HG02852 (cell line): Measurements from ENCODE around the gene ATP2C1.

ENCODE experiments used
- ATAC-seq: cut with Tn5 transposase; IDR thresholded peaks from one replicate; pipeline ENCODE4 v1.9.1; 2021; ENCODE audit warnings: mild to moderate bottlenecking, moderate library complexity; ENCODE audit not compliant: unreplicated experiment

ATP2C1 gene

GRCh38 chr3:130895690-130896488 lies 2.0 kb downstream of the ATP2C1 start:
- no peak for ATAC-seq

- no peak for ATAC-seq
Observed at GRCh38 chr3:130897316-130897715, 3.4 kb downstream of the ATP2C1 start.

DNA sequence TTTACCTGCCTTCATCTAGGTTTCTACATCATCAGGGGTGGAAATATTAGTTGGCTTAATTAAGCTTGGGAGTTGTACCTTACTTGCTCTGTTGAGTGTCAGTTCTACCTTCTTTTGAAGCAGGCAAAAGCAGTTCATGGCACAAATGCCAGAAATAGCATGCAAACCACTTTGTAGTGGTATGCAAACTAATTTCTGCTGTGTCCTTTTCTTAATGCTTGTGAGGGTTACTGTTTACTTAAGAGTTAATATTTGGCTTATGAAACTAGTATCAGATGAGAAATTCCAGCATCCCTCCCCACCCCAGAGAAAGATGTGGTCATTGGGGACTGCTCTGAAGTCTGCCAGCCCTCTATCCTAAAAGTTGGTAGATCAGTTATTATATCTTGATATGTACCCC lies 7.1 kb downstream of the ATP2C1 start:
- ATAC-seq = no peak

GRCh38 chr3:130901463-130902204 lies 7.8 kb downstream of the ATP2C1 start:
- ATAC-seq = no peak

DNA sequence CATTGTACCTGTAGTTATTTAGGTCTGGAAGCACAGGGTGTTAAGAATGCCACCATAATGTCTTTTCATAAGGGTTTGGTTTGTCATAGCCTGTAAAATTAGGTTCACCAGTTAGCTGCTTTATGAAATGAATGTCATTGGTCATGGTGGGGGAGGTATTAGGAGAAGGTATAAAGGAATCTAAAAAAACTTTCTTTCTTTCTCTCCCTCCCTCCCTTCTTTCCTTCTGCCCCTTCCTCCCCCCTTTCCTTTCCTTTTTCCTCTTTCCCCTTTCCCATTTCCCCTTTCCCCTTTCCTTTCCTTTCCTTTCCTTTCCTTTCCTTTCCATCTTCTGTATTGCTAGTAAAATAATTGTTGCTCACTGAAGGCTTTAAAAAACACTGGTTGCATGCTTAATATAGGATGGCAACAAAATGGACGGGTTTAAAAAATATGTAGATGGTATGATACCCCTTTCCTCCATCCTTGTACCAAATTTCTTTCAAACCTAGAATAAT lies 9.6 kb downstream of the ATP2C1 start:
- no peak for ATAC-seq

GRCh38 chr3:130904491-130904890 lies 10.6 kb downstream of the ATP2C1 start:
- ATAC-seq = no peak

DNA sequence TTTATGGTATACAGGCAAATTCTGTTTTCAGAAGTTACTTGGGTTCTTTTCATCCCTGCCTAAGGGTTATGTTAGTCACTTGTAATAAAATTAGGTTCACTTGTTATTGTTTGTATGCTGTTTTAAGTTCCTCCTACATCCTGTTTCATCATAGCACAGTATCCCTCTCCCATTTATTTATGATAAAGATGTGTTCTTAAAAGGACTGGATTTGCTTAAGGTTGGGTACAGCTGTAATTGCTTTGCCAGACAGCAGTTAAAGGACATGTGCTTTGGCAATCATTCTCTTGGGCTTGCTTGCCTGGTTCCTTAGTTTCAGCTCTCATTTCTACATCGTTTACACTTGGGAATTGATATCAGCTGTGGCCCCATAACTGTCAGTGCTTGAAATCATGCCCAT lies 11.7 kb downstream of the ATP2C1 start:
- ATAC-seq = no peak

DNA sequence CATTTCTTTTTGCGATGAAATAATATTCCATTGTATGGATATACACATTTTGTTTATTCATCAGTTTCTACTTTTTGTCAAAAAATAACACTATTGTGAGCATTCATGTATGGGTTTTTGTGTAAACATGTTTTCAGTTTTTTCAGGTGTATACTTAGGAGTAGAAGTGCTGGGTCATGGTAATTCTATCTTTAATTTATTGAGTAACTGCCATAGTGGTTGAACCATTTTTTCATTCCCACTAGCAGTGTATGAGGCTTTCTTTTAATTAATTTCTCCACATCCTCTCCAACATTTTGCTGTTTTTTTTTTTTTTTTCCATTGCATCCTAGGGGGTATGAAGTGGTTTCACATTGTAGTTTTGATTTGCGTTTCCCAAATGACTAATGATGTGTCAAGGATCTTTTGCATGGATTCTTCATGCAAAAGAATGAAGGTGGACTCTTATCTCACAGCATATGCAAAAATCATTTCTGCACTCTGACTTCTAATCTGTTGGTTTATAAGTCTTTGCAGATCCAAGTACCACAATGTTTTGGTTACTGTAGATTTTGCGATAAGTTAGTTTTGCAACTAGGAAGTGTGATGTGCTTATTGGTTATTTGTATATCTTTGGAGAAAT lies 12.6 kb downstream of the ATP2C1 start:
- no peak for ATAC-seq

- ATAC-seq = no peak
Observed at GRCh38 chr3:130907500-130907899, 13.6 kb downstream of the ATP2C1 start.

GRCh38 chr3:130907966-130908365 lies 14.1 kb downstream of the ATP2C1 start:
- peak; percentile 45 for ATAC-seq

DNA sequence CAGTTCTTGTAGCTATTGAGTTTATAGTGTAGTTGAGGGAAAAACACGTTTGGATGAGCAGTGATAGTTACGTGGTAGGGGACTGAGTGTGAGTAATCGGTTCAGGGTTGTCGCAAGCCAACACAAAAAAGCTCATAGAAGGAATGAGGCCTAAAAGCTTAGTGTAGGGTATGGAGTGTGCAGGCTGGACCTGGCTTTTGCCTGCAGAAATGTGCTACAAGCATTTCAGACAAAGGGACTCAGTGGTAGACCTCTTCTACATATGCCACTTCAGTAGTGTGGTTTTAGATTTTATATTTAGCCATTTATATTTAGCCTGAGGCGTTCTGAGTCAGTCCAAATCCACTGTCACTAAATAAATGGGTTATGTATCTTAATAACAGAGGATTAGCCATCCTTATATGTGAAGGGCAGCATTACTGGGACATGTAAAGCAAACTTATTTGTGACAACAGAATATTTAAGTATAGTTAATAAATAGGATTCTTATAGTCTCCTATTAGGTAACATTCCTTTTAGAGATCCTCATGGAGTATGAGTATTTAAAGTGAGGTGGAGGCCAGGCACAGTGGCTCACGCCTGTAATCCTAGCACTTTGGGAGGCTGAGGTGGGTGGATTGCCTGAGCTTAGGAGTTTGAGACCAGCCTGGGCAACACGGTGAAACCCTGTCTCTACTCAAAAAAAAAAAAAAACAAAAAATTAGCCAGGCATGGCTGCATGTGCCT lies 21.8 kb downstream of the ATP2C1 start:
- no peak for ATAC-seq

GRCh38 chr3:130916507-130917167 lies 22.8 kb downstream of the ATP2C1 start:
- peak; percentile 78 for ATAC-seq

GRCh38 chr3:130918328-130918727 lies 24.4 kb downstream of the ATP2C1 start:
- no peak for ATAC-seq

- ATAC-seq = no peak
Observed at GRCh38 chr3:130925628-130926027, 31.7 kb downstream of the ATP2C1 start.

DNA sequence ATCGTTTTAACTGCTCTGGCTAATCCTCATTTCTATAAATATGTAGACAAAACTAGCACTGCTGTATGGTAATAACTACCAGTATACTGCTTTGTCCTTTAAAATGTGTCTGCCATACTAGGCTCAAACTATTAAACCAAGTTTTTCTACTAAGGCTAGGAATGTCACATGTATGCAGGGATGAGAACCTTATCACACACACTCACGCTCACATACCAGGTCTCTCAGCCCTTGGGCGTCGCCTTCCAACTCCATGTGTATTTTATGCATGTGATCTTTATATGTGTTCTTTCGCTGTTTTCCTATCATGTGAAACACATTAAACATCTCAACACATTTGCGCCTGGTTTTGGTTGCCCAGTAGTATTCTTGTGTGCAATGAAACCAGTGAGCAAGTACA lies 32.6 kb downstream of the ATP2C1 start:
- ATAC-seq = no peak

DNA sequence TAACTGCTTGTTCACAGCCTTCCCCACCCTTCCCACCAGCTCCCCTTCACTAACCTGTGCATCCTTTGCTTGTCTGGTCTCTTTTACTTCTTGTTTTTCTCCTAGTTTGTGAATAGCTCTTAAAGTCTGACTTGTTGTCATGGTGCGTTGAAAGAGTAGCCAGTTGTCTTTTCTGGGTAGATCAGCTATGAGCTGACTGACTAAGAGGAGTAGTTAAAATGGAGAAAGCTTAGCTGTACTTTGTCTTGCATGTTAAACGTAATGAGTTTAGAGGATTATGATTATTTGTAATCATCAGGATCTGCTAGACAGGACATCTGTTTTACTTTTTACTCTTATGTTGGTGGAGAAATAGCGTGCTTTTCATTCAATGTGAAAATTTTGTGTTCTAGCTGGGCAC lies 35.9 kb downstream of the ATP2C1 start:
- no peak for ATAC-seq

- no peak for ATAC-seq
Observed at GRCh38 chr3:130932979-130933378, 39.1 kb downstream of the ATP2C1 start.

- ATAC-seq = no peak
Observed at GRCh38 chr3:130933801-130934345, 40.0 kb downstream of the ATP2C1 start.

DNA sequence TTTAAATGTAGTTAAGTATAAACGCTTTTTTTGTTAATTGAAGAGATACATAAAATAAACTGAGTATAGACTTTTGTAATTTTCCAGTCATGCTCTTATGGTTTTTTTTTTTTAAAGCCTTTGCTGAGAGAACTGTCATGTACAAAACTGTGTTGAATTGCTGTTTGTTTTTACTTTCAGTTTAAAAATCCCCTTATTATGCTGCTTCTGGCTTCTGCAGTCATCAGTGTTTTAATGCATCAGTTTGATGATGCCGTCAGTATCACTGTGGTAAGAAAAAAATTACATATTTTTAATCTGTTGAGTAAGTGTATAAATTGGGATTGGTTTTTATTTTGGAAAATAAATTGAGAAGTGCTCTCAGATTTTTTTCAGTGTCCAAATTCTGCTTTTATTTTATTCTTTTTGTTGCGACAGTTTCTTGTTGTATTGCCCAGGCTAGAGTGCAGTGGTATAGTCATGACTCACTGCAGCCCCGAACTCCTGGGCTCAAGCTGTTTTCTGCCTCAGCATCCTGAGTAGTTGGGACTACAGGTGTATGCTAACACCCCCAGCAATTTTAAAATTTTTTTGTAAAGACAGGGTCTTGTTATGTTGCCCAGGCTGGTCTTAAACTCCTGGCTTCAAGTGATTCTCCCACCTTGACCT lies 40.7 kb downstream of the ATP2C1 start:
- ATAC-seq = no peak
